Eye (tissue), 1 donor: ENCODE results near the gene MTR.
A peak's percentile ranks its signal among the peaks of the same experiment; 100 is the strongest.

Experiments
- DNase-seq: peaks from one replicate; pipeline ENCODE4 v3.0.0-alpha.2; 2015

The MTR gene

GRCh38 chr1:236795035-236795756 lies at the start of gene MTR:
TSS of gene MTR (plus strand) at chr1:236795292. CDS start at chr1:236795704, 412 bp downstream.
- peak; percentile 100 for DNase-seq

GRCh38 chr1:236746785-236747184 lies 48.3 kb upstream of the MTR start:
- DNase-seq, result no peak

DNA sequence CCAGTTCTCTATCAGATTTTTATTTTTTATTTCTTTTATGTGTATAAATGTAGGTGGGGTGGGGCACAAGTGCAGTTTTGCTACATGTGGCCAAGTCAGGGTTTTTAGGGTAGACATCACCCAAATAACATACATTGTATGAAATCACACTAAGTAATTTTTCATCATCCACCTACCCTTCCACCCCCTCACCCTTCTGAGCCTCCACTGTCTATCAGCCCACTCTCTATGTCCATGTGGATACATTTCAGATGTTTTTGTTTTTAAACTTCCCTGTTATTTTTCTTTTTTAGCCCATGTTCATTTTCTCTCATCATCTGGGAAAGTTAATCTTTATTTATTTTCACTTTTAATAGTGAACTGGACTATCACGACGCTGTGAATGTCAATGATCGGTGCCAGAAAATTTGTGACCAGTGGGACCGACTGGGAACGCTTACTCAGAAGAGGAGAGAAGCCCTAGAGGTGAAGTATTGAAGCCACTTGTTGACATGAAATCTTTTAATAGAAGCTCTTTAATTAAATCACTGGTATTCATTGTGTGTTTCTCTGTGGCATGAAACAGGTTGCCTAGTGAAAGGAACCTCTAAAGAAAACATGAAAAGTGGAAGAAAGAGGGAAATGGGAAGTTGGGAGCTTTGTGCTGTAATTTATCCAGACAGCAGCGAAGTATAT lies 47.6 kb upstream of the MTR start:
- no peak for DNase-seq

- no peak for DNase-seq
Measured at GRCh38 chr1:236748268-236748870, 46.7 kb upstream of the MTR start.

GRCh38 chr1:236750928-236751327 lies 44.2 kb upstream of the MTR start:
- DNase-seq, result no peak

GRCh38 chr1:236751385-236751784 lies 43.7 kb upstream of the MTR start:
- no peak for DNase-seq

DNA sequence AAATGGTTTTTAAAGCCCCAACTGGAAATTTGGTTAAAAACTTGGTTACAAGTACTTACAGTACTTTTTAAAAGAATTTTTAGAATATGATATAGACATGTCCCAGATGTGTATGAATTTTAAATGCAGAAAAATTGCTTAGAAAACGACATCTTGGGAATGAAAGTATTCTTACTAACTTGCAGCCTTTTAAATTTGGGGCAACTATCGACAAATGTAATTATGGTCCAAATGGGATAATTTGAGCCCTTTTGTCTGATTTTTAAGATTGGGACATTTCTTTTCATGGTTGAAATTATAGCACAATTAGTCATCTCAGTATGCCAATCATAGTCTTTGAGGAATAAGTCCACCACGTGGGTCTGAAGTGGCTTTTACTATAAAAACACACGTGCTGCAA lies 43.2 kb upstream of the MTR start:
- no peak for DNase-seq

DNA sequence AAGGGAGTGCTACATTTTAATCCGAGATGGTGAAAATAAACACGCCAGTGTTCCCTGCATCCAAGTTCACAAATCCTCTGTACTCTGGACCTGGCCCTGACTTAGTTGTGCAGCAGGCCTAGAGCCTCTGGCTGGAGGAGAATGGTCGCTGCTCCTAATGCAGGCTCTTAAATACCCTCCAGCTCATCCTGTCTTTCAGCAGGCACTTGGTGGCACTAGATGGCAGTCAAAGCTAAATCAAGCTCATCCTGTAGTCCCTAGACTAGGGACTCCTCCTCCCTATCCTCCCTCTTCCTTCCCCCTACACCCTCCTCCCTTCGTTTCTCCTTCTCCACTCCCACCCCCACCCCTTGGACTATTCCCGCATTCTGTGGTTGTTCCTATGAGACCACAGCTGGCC lies 41.6 kb upstream of the MTR start:
- peak; percentile 35 for DNase-seq

DNA sequence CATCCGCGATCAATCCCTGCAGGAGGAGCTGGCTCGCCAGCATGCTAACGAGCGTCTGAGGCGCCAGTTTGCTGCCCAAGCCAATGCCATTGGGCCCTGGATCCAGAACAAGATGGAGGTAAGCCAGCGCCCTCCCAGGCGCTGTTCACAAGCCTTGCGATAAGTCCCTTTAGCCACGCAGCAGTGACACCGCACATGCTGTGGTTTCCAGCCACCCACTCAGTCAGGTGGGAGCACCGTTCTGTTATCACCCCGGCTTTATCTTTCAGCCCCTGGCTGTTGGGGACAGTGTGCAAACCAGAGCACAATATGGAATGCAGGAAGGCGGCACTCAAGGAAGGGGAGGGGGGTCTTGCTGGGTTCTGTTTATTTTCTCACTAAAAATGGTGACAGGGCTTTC lies 41.1 kb upstream of the MTR start:
- no peak for DNase-seq

DNA sequence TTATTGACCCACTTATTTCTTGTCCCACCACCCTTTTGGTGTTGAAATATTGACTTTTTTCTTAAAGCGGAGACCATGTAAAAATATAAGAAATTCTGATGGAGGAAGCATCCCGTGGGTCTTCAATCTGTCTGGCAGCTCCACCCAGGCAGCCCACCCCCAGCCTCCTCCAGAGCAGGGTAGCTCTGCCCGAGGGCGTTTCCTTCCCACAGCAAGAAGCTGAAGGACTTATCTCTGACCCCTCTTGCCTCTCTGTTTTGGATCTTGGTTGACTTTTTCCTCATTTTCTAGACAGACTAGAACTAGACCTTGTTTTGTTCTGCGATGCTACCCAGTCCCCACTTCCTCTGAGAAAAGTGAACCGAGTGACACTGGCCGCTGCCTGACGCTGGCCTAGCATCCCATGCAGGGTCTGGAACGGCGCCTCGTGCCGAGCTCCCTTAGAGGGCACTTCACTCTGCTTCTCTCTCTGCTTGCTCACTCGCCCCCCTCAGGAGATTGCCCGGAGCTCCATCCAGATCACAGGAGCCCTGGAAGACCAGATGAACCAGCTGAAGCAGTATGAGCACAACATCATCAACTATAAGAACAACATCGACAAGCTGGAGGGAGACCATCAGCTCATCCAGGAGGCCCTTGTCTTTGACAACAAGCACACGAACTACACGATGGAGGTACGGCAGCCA lies 40.4 kb upstream of the MTR start:
- no peak for DNase-seq

- no peak for DNase-seq
Measured at GRCh38 chr1:236757640-236758039, 37.5 kb upstream of the MTR start.

GRCh38 chr1:236759252-236759859 lies 35.7 kb upstream of the MTR start:
- peak; percentile 73 for DNase-seq

DNA sequence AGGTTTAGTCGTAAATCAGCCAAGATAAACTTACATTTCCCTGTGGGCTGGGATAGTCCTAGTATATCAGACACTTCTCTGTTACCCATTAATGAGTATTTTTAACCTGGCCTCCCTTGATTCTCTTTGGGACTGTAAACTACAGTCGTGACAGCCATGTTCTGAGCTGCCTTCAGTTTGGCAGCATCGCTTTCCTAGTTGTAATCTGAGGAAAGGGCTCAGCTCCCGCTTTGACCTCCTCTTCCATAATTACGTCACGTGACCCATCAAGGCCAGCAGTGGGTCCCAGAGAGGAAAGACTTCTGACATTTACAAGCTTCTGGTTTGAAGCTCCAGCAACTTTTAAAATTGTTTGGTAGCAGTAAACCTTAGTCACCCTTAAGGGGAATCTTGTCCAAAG lies 34.6 kb upstream of the MTR start:
- DNase-seq, result no peak

DNA sequence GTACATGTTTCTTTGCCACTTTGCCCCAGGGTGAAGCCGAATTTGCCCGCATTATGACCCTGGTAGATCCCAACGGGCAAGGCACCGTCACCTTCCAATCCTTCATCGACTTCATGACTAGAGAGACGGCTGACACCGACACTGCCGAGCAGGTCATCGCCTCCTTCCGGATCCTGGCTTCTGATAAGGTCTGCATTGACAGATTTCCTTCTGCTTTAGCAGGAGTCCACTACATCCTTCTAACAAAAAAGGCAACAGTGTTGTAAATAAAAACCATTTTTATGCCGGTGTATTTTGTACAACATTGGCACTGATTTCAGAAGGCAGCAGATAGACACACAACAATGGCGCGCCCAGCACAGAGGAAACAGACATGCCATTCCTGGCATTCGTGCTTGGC lies 34.1 kb upstream of the MTR start:
- no peak for DNase-seq

DNA sequence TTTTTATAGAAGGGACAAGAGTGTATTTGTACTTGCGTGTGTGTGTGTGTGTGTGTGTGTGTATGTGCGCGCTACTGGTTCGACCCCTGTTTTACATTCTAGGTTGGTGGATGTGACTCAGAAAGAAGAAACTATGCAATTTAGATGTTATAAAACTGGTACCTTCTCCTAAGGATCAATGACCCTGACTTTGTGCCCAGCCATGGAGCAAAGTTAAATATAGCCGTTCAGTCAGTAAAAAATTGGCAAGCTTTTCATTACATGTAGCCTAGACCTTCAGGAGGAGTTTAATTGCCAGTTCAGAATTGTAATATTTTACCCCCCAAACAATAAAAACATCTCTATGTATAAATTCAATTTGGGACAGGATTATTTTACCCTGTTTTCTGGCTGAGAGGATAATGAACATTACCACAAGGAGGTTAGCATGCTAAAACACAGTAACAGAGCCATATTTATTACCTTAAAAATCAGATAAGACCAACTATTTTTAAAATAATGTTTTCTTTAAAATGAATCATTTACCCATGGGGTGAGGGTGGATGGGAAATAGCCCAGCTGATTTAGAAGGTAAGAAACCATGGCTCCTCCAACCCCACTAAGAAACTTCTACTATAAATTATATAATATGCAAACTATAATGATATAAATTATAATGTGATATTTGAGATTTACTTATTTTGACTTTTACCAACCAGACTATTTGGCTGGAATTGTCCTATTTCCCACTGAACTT lies 33.5 kb upstream of the MTR start:
- no peak for DNase-seq

GRCh38 chr1:236762410-236762809 lies 32.7 kb upstream of the MTR start:
- no peak for DNase-seq

GRCh38 chr1:236765831-236766230 lies 29.3 kb upstream of the MTR start:
- no peak for DNase-seq

DNA sequence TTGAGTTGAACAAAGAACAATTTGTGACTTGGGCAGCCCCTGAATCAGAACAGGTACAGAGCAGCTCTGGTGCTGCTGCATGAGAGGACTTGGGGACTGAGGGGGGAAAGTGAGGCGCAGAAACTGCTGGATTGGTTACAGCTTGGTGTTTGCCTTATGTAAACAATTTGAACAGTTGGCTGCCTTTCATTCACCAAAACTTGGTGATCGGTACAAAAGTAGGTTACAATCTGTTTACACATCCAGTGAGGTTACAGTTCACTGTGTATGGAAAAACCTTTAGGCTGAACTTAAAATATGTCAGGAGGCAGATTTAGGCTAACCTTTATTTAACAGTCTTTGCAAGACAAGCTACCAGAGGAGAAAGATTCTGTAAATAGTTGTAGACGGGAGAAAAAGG lies 28.6 kb upstream of the MTR start:
- no peak for DNase-seq

- no peak for DNase-seq
Measured at GRCh38 chr1:236767276-236767675, 27.8 kb upstream of the MTR start.

DNA sequence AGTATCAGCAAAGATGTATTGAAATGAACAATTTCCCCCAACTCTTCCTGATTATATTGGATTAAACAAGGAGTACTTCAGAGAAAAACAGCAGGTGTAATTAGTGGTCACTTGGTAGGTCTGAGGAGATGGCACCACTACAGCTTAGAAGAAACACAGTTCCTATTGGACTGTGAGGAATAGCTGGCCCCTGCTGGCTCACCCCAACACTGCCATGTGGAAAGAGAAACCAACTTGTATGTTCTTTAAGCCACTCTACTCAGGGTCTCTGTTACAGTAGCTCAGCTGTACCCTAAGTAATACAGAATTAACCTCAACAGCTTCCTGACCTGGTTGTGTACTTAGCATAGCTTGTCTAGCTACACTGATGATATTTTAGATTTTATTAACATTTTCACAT lies 26.5 kb upstream of the MTR start:
- DNase-seq, result no peak

DNA sequence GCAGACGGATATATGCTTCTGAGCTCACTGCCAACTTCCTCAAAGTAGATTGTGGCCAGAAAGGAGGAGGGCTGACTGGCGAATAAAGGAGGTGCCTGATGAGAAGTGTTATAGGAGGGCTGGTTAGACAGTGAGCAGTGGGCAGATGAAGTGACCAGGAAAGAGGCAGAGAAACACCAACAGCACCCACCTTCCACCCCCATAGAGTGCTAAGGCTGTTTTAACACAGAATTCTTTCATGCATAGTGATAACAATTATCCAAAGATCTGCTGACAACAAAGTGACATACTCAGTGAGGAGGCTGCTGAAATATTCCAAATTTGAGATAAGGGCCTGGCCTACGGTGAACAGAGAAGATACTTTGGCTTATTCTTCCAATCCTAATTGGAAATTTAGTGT lies 21.2 kb upstream of the MTR start:
- DNase-seq, result no peak

DNA sequence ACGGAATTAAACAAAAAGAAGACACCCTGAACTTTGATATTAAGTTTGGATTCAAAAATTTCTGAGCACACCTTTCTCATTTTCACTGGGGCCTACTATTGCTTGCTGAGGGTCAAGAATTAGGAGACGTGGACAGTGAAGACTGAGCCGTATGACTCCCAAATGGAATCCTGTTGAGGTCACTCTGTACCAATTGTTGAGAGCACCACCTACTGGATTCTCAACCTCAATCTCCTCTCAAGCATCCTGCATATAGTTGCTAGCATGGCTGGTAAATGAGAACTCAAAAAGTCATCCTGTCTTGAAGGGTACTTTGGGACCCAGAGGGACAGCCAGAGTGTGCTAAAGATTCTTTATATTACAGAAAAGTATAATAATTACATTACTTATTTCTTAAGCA lies 20.2 kb upstream of the MTR start:
- no peak for DNase-seq

- no peak for DNase-seq
Measured at GRCh38 chr1:236779312-236779711, 15.8 kb upstream of the MTR start.
